MM.1S (cell line): ENCODE measurements around the gene EFNA5.

Source experiments
- DNase-seq: peaks from one replicate; pipeline ENCODE4 v3.0.0-alpha.2; 2015
- H2AFZ ChIP-seq: fragments of 300-600 bp; sonication (generic); 2 replicates; pipeline ENCODE4 v1.6.0; 2016; ENCODE audit warnings: antibody characterized with exemption, low read length
- H3F3A ChIP-seq: fragments of 300-600 bp; sonication (generic); 2 replicates; pipeline ENCODE4 v1.6.1; 2016; ENCODE audit warnings: mild to moderate bottlenecking, antibody characterized with exemption, low read length, moderate library complexity, mixed read lengths; ENCODE audit not compliant: insufficient read depth
- H3K27ac ChIP-seq: fragments of 300-600 bp; sonication (generic); 2 replicates; pipeline ENCODE4 v1.5.1; 2016; ENCODE audit warnings: mild to moderate bottlenecking, low read length
- H3K27me3 ChIP-seq: fragments of 300-600 bp; sonication (generic); replicated peaks from 2 replicates; pipeline ENCODE4 v1.6.0; 2016; ENCODE audit warnings: low read length; ENCODE audit not compliant: insufficient read depth
- H3K36me3 ChIP-seq: fragments of 300-600 bp; sonication (generic); replicated peaks from 2 replicates; pipeline ENCODE4 v1.6.1; 2016; ENCODE audit warnings: mild to moderate bottlenecking, low read length, mixed read lengths; ENCODE audit not compliant: insufficient read depth
- H3K4me1 ChIP-seq: fragments of 300-600 bp; sonication (generic); 2 replicates; pipeline ENCODE4 v1.6.1; 2016; ENCODE audit warnings: low read length, mixed read lengths
- H3K4me2 ChIP-seq: fragments of 300-600 bp; sonication (generic); 2 replicates; pipeline ENCODE4 v1.6.0; 2016; ENCODE audit warnings: low read depth, low read length
- H3K4me3 ChIP-seq: fragments of 300-600 bp; sonication (generic); 2 replicates; pipeline ENCODE4 v1.5.1; 2016; ENCODE audit warnings: low read length, mixed read lengths
- H3K79me2 ChIP-seq: fragments of 300-600 bp; sonication (generic); 2 replicates; pipeline ENCODE4 v1.6.1; 2016; ENCODE audit warnings: mixed run types, low read length, mixed read lengths
- H3K9ac ChIP-seq: fragments of 300-600 bp; sonication (generic); 2 replicates; pipeline ENCODE4 v1.6.1; 2016; ENCODE audit warnings: low read length, mixed read lengths
- H3K9me2 ChIP-seq: fragments of 300-600 bp; sonication (generic); replicated peaks from 2 replicates; pipeline ENCODE4 v1.6.1; 2016; ENCODE audit warnings: mild to moderate bottlenecking, low read length, mixed read lengths; ENCODE audit not compliant: insufficient read depth
- H3K9me3 ChIP-seq: fragments of 300-600 bp; sonication (generic); replicated peaks from 2 replicates; pipeline ENCODE4 v1.6.1; 2016; ENCODE audit warnings: mild to moderate bottlenecking, low read length, mixed read lengths; ENCODE audit not compliant: insufficient read depth
- H4K20me1 ChIP-seq: fragments of 300-600 bp; sonication (generic); 2 replicates; pipeline ENCODE4 v1.6.1; 2016; ENCODE audit warnings: mild to moderate bottlenecking, low read length, moderate library complexity, mixed read lengths; ENCODE audit not compliant: insufficient read depth
- CTCF ChIP-seq: fragments of 300-600 bp; sonication (generic); IDR thresholded peaks from 2 replicates; pipeline ENCODE4 v1.5.1; 2016; ENCODE audit warnings: antibody characterized with exemption, low read length, mixed read lengths
- EZH2 ChIP-seq: fragments of 300-600 bp; sonication (generic); optimal IDR thresholded peaks from 2 replicates; pipeline ENCODE3; 2017; ENCODE audit warnings: low read depth, mild to moderate bottlenecking, antibody characterized with exemption, low read length, mixed read lengths
- EZH2phosphoT487 ChIP-seq: fragments of 300-600 bp; sonication (generic); IDR thresholded peaks from 2 replicates; pipeline ENCODE4 v1.6.1; 2018; ENCODE audit warnings: antibody characterized with exemption, low read length

EFNA5 gene

GRCh38 chr5:107450531-107450930, 220.2 kb downstream of the EFNA5 start:
- Histone ChIP-seq H3K9me2 (no peaks in the 10 kb centered on the region), H3K79me2 (no peaks in the 10 kb centered on the region), H3K9ac (no peak overlapping the region), H3K4me3 (no peak overlapping the region), H3F3A (no peaks in the 10 kb centered on the region), H3K4me1 (no peaks in the 10 kb centered on the region), H3K27ac (no peak overlapping the region), H3K9me3 (no peaks in the 10 kb centered on the region), H2AFZ (no peak overlapping the region), H3K4me2 (no peak overlapping the region), H3K27me3 (no peaks in the 10 kb centered on the region), H3K36me3 (no peaks in the 10 kb centered on the region), H4K20me1 (no peaks in the 10 kb centered on the region)
- no peak for TF ChIP-seq CTCF
- no peak for TF ChIP-seq EZH2
- no peak for TF ChIP-seq EZH2phosphoT487
- no peak for DNase-seq

- H3K9me3 ChIP-seq: no peaks in the 10 kb centered on the region
- TF ChIP-seq CTCF (no peak), EZH2phosphoT487 (no peak), EZH2 (no peak)
- H3K27me3 ChIP-seq: no peaks in the 10 kb centered on the region
- H3K36me3 ChIP-seq: no peaks in the 10 kb centered on the region
- H3K79me2 ChIP-seq: no peaks in the 10 kb centered on the region
- H3K27ac ChIP-seq: no peak overlapping the region
- no peaks in the 10 kb centered on the region for H3F3A ChIP-seq
- no peak overlapping the region for H3K4me3 ChIP-seq
- no peaks in the 10 kb centered on the region for H3K4me1 ChIP-seq
- DNase-seq: no peak
- no peaks in the 10 kb centered on the region for H3K9me2 ChIP-seq
- no peak overlapping the region for H3K4me2 ChIP-seq
- no peak overlapping the region for H3K9ac ChIP-seq
- no peaks in the 10 kb centered on the region for H4K20me1 ChIP-seq
- no peak overlapping the region for H2AFZ ChIP-seq
Measured at GRCh38 chr5:107449369-107449768, 221.4 kb downstream of the EFNA5 start.

- Histone ChIP-seq H3K4me1 (no peaks in the 10 kb centered on the region), H3K27ac (no peak overlapping the region), H3K79me2 (no peaks in the 10 kb centered on the region), H3K27me3 (no peaks in the 10 kb centered on the region), H3K36me3 (no peaks in the 10 kb centered on the region), H3K4me2 (no peak overlapping the region), H3F3A (no peaks in the 10 kb centered on the region), H3K4me3 (no peak overlapping the region), H2AFZ (no peak overlapping the region), H3K9ac (no peak overlapping the region), H3K9me3 (no peaks in the 10 kb centered on the region), H4K20me1 (no peaks in the 10 kb centered on the region), H3K9me2 (no peaks in the 10 kb centered on the region)
- no peak for DNase-seq
- no peak for TF ChIP-seq EZH2
- no peak for TF ChIP-seq CTCF
- TF ChIP-seq EZH2phosphoT487: no peak
Measured at GRCh38 chr5:107447587-107447986, 223.2 kb downstream of the EFNA5 start.
